CD4-positive, CD25-positive, alpha-beta regulatory T cell (primary cell): ENCODE data around the gene LRRIQ3. TPM values are rescaled to one million over a fixed set of nuclear protein-coding genes. Genes with fewer than 3 reads are reported as not detected.

Experiments
- ATAC-seq, 2 donors: fragments of 150-1000 bp; cut with Tn5 transposase; one replicate each; pipeline ENCODE4 v1.10.0; 2021; ENCODE audit warnings: low read depth in 2 of 2, moderate number of reproducible peaks in 2 of 2, moderate library complexity in 1 of 2
- DNase-seq, 3 donors: peaks; one replicate each; pipeline versions ENCODE4 v3.0.0 to v3.0.0-alpha.2; 2012 to 2022; ENCODE audit warnings: mixed read lengths in 1 of 3
- H3K27ac ChIP-seq: one replicate; pipeline ENCODE4 v1.7.0; 2013; ENCODE audit warnings: mild to moderate bottlenecking, low read length; ENCODE audit not compliant: insufficient read depth, poor library complexity, severe bottlenecking
- H3K27me3 ChIP-seq: one replicate; pipeline ENCODE4 v1.7.0; 2013; ENCODE audit warnings: low read length; ENCODE audit not compliant: control insufficient read depth, insufficient read depth
- H3K36me3 ChIP-seq: one replicate; pipeline ENCODE4 v1.7.0; 2013; ENCODE audit warnings: mild to moderate bottlenecking, low read length, moderate library complexity; ENCODE audit not compliant: control insufficient read depth, insufficient read depth
- H3K4me1 ChIP-seq: 2 replicates; pipeline ENCODE4 v1.7.0; 2013; ENCODE audit warnings: mild to moderate bottlenecking, low read length; ENCODE audit not compliant: insufficient read depth, control insufficient read depth, poor library complexity, severe bottlenecking
- H3K4me3 ChIP-seq: one replicate; pipeline ENCODE4 v1.7.0; 2013; ENCODE audit warnings: low read depth, mild to moderate bottlenecking, low read length, moderate library complexity
- H3K9me3 ChIP-seq, 2 experiments: 1 replicate in 1 of 2; 2 replicates in 1 of 2; pipeline ENCODE4 v1.7.0; 2013; ENCODE audit warnings: low read length in 2 of 2, mild to moderate bottlenecking in 1 of 2, moderate library complexity in 1 of 2; ENCODE audit not compliant: control insufficient read depth in 2 of 2
- H3K27ac Mint-ChIP-seq, 3 donors: one replicate each; pipeline ENCODE4 v1.8.0; 2020 to 2022; ENCODE audit warnings: mild to moderate bottlenecking in 3 of 3, mixed read lengths in 3 of 3, moderate library complexity in 2 of 3
- H3K27me3 Mint-ChIP-seq: one replicate; pipeline ENCODE4 v1.8.0; 2022; ENCODE audit warnings: mild to moderate bottlenecking, mixed read lengths
- H3K36me3 Mint-ChIP-seq: one replicate; pipeline ENCODE4 v1.8.0; 2020; ENCODE audit warnings: mixed read lengths
- H3K4me1 Mint-ChIP-seq, 4 donors: one replicate each; pipeline ENCODE4 v1.8.0; 2020 to 2022; ENCODE audit warnings: mixed read lengths in 4 of 4, mild to moderate bottlenecking in 1 of 4
- H3K4me3 Mint-ChIP-seq, 4 donors: one replicate each; pipeline ENCODE4 v1.8.0; 2020 to 2022; ENCODE audit warnings: mild to moderate bottlenecking in 4 of 4, mixed read lengths in 4 of 4, moderate library complexity in 3 of 4
- H3K9me3 Mint-ChIP-seq, 7 donors: one replicate each; pipeline ENCODE4 v1.8.0; 2020 to 2022; ENCODE audit warnings: mixed read lengths in 7 of 7, mild to moderate bottlenecking in 3 of 7, moderate library complexity in 2 of 7
- polyA plus RNA-seq, 4 donors: library from polyadenylated mRNA; unstranded; fragments of 300-500 nt; fragmentation: Illumina TruSeq; gene quantifications; one replicate each; pipeline ENCODE4 v1.2.3, GENCODE V29; 2021
- total RNA-seq: library from RNA; stranded (reverse); gene quantifications from one replicate; pipeline ENCODE4 v1.2.3, GENCODE V29; 2022

Gene LRRIQ3
- total and polyA plus RNA-seq, 5 donors from 2014 or later, result 0.44 to 3.3 (median 1.8) TPM

- Histone ChIP-seq H3K36me3 (no peaks in the 10 kb centered on the region), H3K4me3 (no peak overlapping the region), H3K27ac (no peak overlapping the region), H3K27me3 (no peaks in the 10 kb centered on the region), H3K4me1 (no peaks in the 10 kb centered on the region), H3K9me3 (no peaks in the 10 kb centered on the region)
- H3K9me3 Mint-ChIP-seq, result peaks cover 0 to 3% (median 0%) of the 10 kb centered on the region in 7 donors
- H3K4me1 Mint-ChIP-seq, result peaks cover 0 to 7% (median 0%) of the 10 kb centered on the region in 4 donors
- no peak overlapping the region for H3K27ac Mint-ChIP-seq
- H3K4me3 Mint-ChIP-seq, result no peak overlapping the region
- DNase-seq (no peak), ATAC-seq (no peak)
- no peaks in the 10 kb centered on the region for H3K36me3 Mint-ChIP-seq
- H3K27me3 Mint-ChIP-seq, result peaks cover 4% of the 10 kb centered on the region
These were observed 185.4 kb downstream of the LRRIQ3 start for GRCh38 chr1:74012583-74012982.

- peaks cover 0 to 7% (median 0%) of the 10 kb centered on the region in 4 donors for H3K4me1 Mint-ChIP-seq
- H3K27me3 Mint-ChIP-seq, result peaks cover 4% of the 10 kb centered on the region
- no peak for DNase-seq
- Histone ChIP-seq H3K36me3 (no peaks in the 10 kb centered on the region), H3K4me3 (no peak overlapping the region), H3K9me3 (no peaks in the 10 kb centered on the region), H3K27ac (no peak overlapping the region), H3K27me3 (no peaks in the 10 kb centered on the region), H3K4me1 (no peaks in the 10 kb centered on the region)
- no peak overlapping the region for H3K27ac Mint-ChIP-seq
- H3K4me3 Mint-ChIP-seq, result no peak overlapping the region
- H3K36me3 Mint-ChIP-seq, result no peaks in the 10 kb centered on the region
- peaks cover 0 to 3% (median 0%) of the 10 kb centered on the region in 7 donors for H3K9me3 Mint-ChIP-seq
- ATAC-seq, result no peak
These were observed 186.2 kb downstream of the LRRIQ3 start for GRCh38 chr1:74011736-74012135.

GRCh38 chr1:74010206-74010605 is 187.8 kb downstream of the LRRIQ3 start:
- H3K36me3 ChIP-seq, result no peaks in the 10 kb centered on the region
- ATAC-seq, result no peak
- Mint-ChIP-seq H3K4me1 (peaks cover 0 to 7% (median 0%) of the 10 kb centered on the region in 4 donors), H3K4me3 (peak overlapping the region in 2 of 4 donors; percentile 20 to 59), H3K27ac (no peak overlapping the region), H3K36me3 (no peaks in the 10 kb centered on the region), H3K27me3 (peaks cover 4% of the 10 kb centered on the region), H3K9me3 (peaks cover 0 to 3% (median 0%) of the 10 kb centered on the region in 7 donors)
- DNase-seq, result peak in 1 of 3 donors; percentile 35
- H3K4me3 ChIP-seq, result peak overlapping the region; percentile 33
- H3K27me3 ChIP-seq, result no peaks in the 10 kb centered on the region
- H3K27ac ChIP-seq, result no peak overlapping the region
- no peaks in the 10 kb centered on the region for H3K4me1 ChIP-seq
- no peaks in the 10 kb centered on the region for H3K9me3 ChIP-seq

GRCh38 chr1:74005533-74005932 is 192.4 kb downstream of the LRRIQ3 start:
- no peak overlapping the region for H3K4me3 Mint-ChIP-seq
- H3K4me1 Mint-ChIP-seq, result peaks cover 0 to 5% (median 0%) of the 10 kb centered on the region in 4 donors
- peaks cover 0 to 4% (median 0%) of the 10 kb centered on the region in 7 donors for H3K9me3 Mint-ChIP-seq
- no peaks in the 10 kb centered on the region for H3K9me3 ChIP-seq
- H3K27me3 Mint-ChIP-seq, result peaks cover 4% of the 10 kb centered on the region
- H3K4me1 ChIP-seq, result no peaks in the 10 kb centered on the region
- DNase-seq, result no peak
- no peaks in the 10 kb centered on the region for H3K27me3 ChIP-seq
- H3K27ac ChIP-seq, result no peak overlapping the region
- ATAC-seq, result no peak
- no peaks in the 10 kb centered on the region for H3K36me3 ChIP-seq
- no peak overlapping the region for H3K4me3 ChIP-seq
- H3K36me3 Mint-ChIP-seq, result no peaks in the 10 kb centered on the region
- no peak overlapping the region for H3K27ac Mint-ChIP-seq

- H3K4me3 Mint-ChIP-seq, result no peak overlapping the region
- H3K36me3 Mint-ChIP-seq, result no peaks in the 10 kb centered on the region
- H3K4me1 ChIP-seq, result no peaks in the 10 kb centered on the region
- H3K9me3 ChIP-seq, result no peaks in the 10 kb centered on the region
- H3K27ac ChIP-seq, result no peak overlapping the region
- no peaks in the 10 kb centered on the region for H3K36me3 ChIP-seq
- ATAC-seq, result no peak
- peaks cover 4% of the 10 kb centered on the region for H3K27me3 Mint-ChIP-seq
- H3K27ac Mint-ChIP-seq, result no peak overlapping the region
- H3K9me3 Mint-ChIP-seq, result peaks cover 0 to 2% (median 0%) of the 10 kb centered on the region in 7 donors
- no peaks in the 10 kb centered on the region for H3K4me1 Mint-ChIP-seq
- DNase-seq, result no peak
- no peaks in the 10 kb centered on the region for H3K27me3 ChIP-seq
- no peak overlapping the region for H3K4me3 ChIP-seq
These were observed 194.2 kb downstream of the LRRIQ3 start for GRCh38 chr1:74003806-74004205.

- DNase-seq (peak in 2 of 3 donors; percentile 4 to 34), ATAC-seq (no peak)
- Mint-ChIP-seq H3K27me3 (peaks cover 5% of the 10 kb centered on the region), H3K27ac (no peak overlapping the region), H3K4me1 (no peaks in the 10 kb centered on the region), H3K9me3 (peaks cover 0 to 2% (median 0%) of the 10 kb centered on the region in 7 donors), H3K4me3 (no peak overlapping the region), H3K36me3 (no peaks in the 10 kb centered on the region)
- Histone ChIP-seq H3K4me3 (no peak overlapping the region), H3K27ac (no peak overlapping the region), H3K9me3 (no peaks in the 10 kb centered on the region), H3K36me3 (no peaks in the 10 kb centered on the region), H3K27me3 (no peaks in the 10 kb centered on the region), H3K4me1 (no peaks in the 10 kb centered on the region)
These were observed 199.5 kb downstream of the LRRIQ3 start for GRCh38 chr1:73998348-73998959.

- Histone ChIP-seq H3K9me3 (no peaks in the 10 kb centered on the region), H3K36me3 (no peaks in the 10 kb centered on the region), H3K4me1 (no peaks in the 10 kb centered on the region), H3K27me3 (no peaks in the 10 kb centered on the region), H3K4me3 (no peak overlapping the region), H3K27ac (no peak overlapping the region)
- Mint-ChIP-seq H3K27me3 (no peaks in the 10 kb centered on the region), H3K9me3 (peaks cover 0 to 4% (median 2%) of the 10 kb centered on the region in 7 donors), H3K4me1 (no peaks in the 10 kb centered on the region), H3K4me3 (no peak overlapping the region), H3K36me3 (no peaks in the 10 kb centered on the region), H3K27ac (no peak overlapping the region)
- no peak for DNase-seq
- no peak for ATAC-seq
These were observed 217.5 kb downstream of the LRRIQ3 start for GRCh38 chr1:73980324-73981040.
